H9 (cell line): Measurements from ENCODE around the gene DPP8. TPM values are rescaled to one million over a fixed set of nuclear protein-coding genes. Genes with fewer than 3 reads are reported as not detected.

Source experiments
- DNase-seq: peaks from one replicate; pipeline ENCODE4 v3.0.0-alpha.2; 2017
- H2AFZ ChIP-seq: one replicate; pipeline ENCODE4 v1.6.1; 2013; ENCODE audit warnings: mild to moderate bottlenecking, low read length, control low read depth, moderate library complexity
- H2AK5ac ChIP-seq: 2 replicates; pipeline ENCODE4 v1.6.1; 2013; ENCODE audit warnings: low read length, control low read depth, mixed read lengths; ENCODE audit not compliant: insufficient read length
- H2BK120ac ChIP-seq: one replicate; pipeline ENCODE4 v1.6.1; 2013; ENCODE audit warnings: low read depth, mild to moderate bottlenecking, low read length, control low read depth, inconsistent platforms; ENCODE audit not compliant: poor library complexity, severe bottlenecking
- H2BK12ac ChIP-seq: 2 replicates; pipeline ENCODE4 v1.6.1; 2013; ENCODE audit warnings: low read length, control low read depth, mixed read lengths, low read depth; ENCODE audit not compliant: insufficient read length
- H2BK15ac ChIP-seq: 2 replicates; pipeline ENCODE4 v1.6.1; 2013; ENCODE audit warnings: low read depth, low read length, control low read depth
- H2BK20ac ChIP-seq: one replicate; pipeline ENCODE4 v1.6.1; 2013; ENCODE audit warnings: low read depth, mild to moderate bottlenecking, low read length, control low read depth, inconsistent platforms; ENCODE audit not compliant: poor library complexity, severe bottlenecking
- H2BK5ac ChIP-seq: 2 replicates; pipeline ENCODE4 v1.6.1; 2013; ENCODE audit warnings: low read length, control low read depth, mixed read lengths; ENCODE audit not compliant: insufficient read length
- H3K14ac ChIP-seq: 2 replicates; pipeline ENCODE4 v1.6.1; 2013; ENCODE audit warnings: low read length, control low read depth; ENCODE audit not compliant: insufficient read depth
- H3K18ac ChIP-seq: 2 replicates; pipeline ENCODE4 v1.6.1; 2013; ENCODE audit warnings: low read depth, mild to moderate bottlenecking, mixed read lengths, low read length, control low read depth; ENCODE audit not compliant: insufficient read length
- H3K23ac ChIP-seq: 2 replicates; pipeline ENCODE4 v1.6.1; 2013; ENCODE audit warnings: low read length, control low read depth, mixed read lengths, low read depth; ENCODE audit not compliant: insufficient read length
- H3K23me2 ChIP-seq: 2 replicates; pipeline ENCODE4 v1.6.1; 2013; ENCODE audit warnings: low read depth, mild to moderate bottlenecking, mixed read lengths, low read length, control low read depth; ENCODE audit not compliant: insufficient read length, poor library complexity, severe bottlenecking
- H3K27ac ChIP-seq: 2 replicates; pipeline ENCODE4 v1.5.1; 2013; ENCODE audit warnings: low read length, control low read depth, mixed read lengths, low read depth; ENCODE audit not compliant: insufficient read length
- H3K27me3 ChIP-seq: 2 replicates; pipeline ENCODE4 v1.6.1; 2013; ENCODE audit warnings: low read length, control low read depth, inconsistent platforms; ENCODE audit not compliant: insufficient read depth
- H3K4ac ChIP-seq: 2 replicates; pipeline ENCODE4 v1.6.1; 2013; ENCODE audit warnings: low read depth, mild to moderate bottlenecking, control low read depth, inconsistent platforms, low read length, moderate library complexity
- H3K4me1 ChIP-seq: 2 replicates; pipeline ENCODE4 v1.6.1; 2013; ENCODE audit warnings: low read length, control low read depth, inconsistent platforms; ENCODE audit not compliant: insufficient read depth
- H3K4me2 ChIP-seq: 2 replicates; pipeline ENCODE4 v1.6.1; 2013; ENCODE audit warnings: low read length, control low read depth, mixed read lengths; ENCODE audit not compliant: insufficient read length, insufficient read depth
- H3K56ac ChIP-seq: 2 replicates; pipeline ENCODE4 v1.6.1; 2013; ENCODE audit warnings: low read depth, mild to moderate bottlenecking, mixed read lengths, low read length, control low read depth; ENCODE audit not compliant: insufficient read length
- H3K79me1 ChIP-seq: 2 replicates; pipeline ENCODE4 v1.6.1; 2013; ENCODE audit warnings: low read depth, mild to moderate bottlenecking, moderate library complexity, low read length, control low read depth, inconsistent platforms; ENCODE audit not compliant: insufficient read depth, poor library complexity, severe bottlenecking
- H3K79me2 ChIP-seq: 2 replicates; pipeline ENCODE4 v1.6.1; 2013; ENCODE audit warnings: low read length, control low read depth, inconsistent platforms; ENCODE audit not compliant: insufficient read depth
- H3K9ac ChIP-seq: 2 replicates; pipeline ENCODE4 v1.6.1; 2013; ENCODE audit warnings: low read length, control low read depth, mixed read lengths; ENCODE audit not compliant: insufficient read length; ENCODE audit errors: extremely low read depth
- H3K9me3 ChIP-seq: one replicate; pipeline ENCODE4 v1.6.1; 2013; ENCODE audit warnings: low read depth, low read length, inconsistent platforms; ENCODE audit not compliant: control insufficient read depth
- H3T11ph ChIP-seq: one replicate; pipeline ENCODE4 v1.6.1; 2013; ENCODE audit warnings: mild to moderate bottlenecking, low read length, control low read depth, inconsistent platforms
- H4K20me1 ChIP-seq: one replicate; pipeline ENCODE4 v1.6.1; 2013; ENCODE audit not compliant: control insufficient read depth, insufficient read length, insufficient read depth
- H4K5ac ChIP-seq: 2 replicates; pipeline ENCODE4 v1.6.1; 2013; ENCODE audit warnings: low read depth, mild to moderate bottlenecking, mixed read lengths, low read length, control low read depth; ENCODE audit not compliant: insufficient read length
- H4K8ac ChIP-seq: replicated peaks from 2 replicates; pipeline ENCODE4 v1.6.1; 2013; ENCODE audit warnings: low read length, control low read depth, mixed read lengths, low read depth; ENCODE audit not compliant: insufficient read length
- H4K91ac ChIP-seq: 2 replicates; pipeline ENCODE4 v1.6.1; 2013; ENCODE audit warnings: low read depth, mild to moderate bottlenecking, moderate library complexity, mixed read lengths, low read length, control low read depth; ENCODE audit not compliant: insufficient read length
- H3K27ac Mint-ChIP-seq, 3 experiments: 2 replicates in 2 of 3; 3 replicates in 1 of 3; pipeline ENCODE4 v1.8.0; 2020 to 2021; ENCODE audit warnings: mixed read lengths in 3 of 3, mild to moderate bottlenecking in 1 of 3, moderate library complexity in 1 of 3
- H3K27me3 Mint-ChIP-seq: 2 replicates; pipeline ENCODE4 v1.8.0; 2021; ENCODE audit warnings: low read depth, mild to moderate bottlenecking, moderate library complexity, mixed read lengths
- H3K36me3 Mint-ChIP-seq, 3 experiments: 2 replicates in 2 of 3; 3 replicates in 1 of 3; pipeline ENCODE4 v1.8.0; 2020 to 2021; ENCODE audit warnings: low read depth in 3 of 3, mixed read lengths in 3 of 3; ENCODE audit not compliant: insufficient read depth in 1 of 3
- H3K4me1 Mint-ChIP-seq, 2 experiments: 2 replicates each; pipeline ENCODE4 v1.8.0; 2020; ENCODE audit warnings: mixed read lengths in 2 of 2
- H3K4me3 Mint-ChIP-seq, 2 experiments: 2 replicates in 1 of 2; 3 replicates in 1 of 2; pipeline ENCODE4 v1.8.0; 2020 to 2021; ENCODE audit warnings: mild to moderate bottlenecking in 2 of 2, mixed read lengths in 2 of 2, moderate library complexity in 1 of 2
- H3K9me3 Mint-ChIP-seq, 2 experiments: 2 replicates in 1 of 2; 3 replicates in 1 of 2; pipeline ENCODE4 v1.8.0; 2020; ENCODE audit warnings: mild to moderate bottlenecking in 2 of 2, mixed read lengths in 2 of 2, moderate library complexity in 1 of 2
- whole genome bisulfite sequencing: extraction: QIAGEN DNeasy Blood & Tissue Kit; methylation state at CpG from one replicate; pipeline ENCODE4 v1.1.7; 2013; ENCODE audit warnings: missing lambda C conversion rate, low lambda C conversion rate, mixed read lengths; ENCODE audit not compliant: insufficient read length; ENCODE audit errors: extremely low coverage; 5-methylcytosine and 5-hydroxymethylcytosine counted together
- total RNA-seq: library from RNA; stranded (reverse); gene quantifications from 2 replicates; pipeline ENCODE4 v1.2.1, GENCODE V29; 2021
- TF ChIP-seq, protein P1 (sequence below): fragments of 200-600 bp; sonication (generic); conservative IDR thresholded peaks from 3 replicates; pipeline ENCODE4 v1.8.0; 2021; ENCODE audit warnings: antibody characterized with exemption, mild to moderate bottlenecking

The DPP8 gene
- total RNA-seq, 1 experiment from 2014 or later, result 26.6 TPM

GRCh38 chr15:65393557-65393956 is 123.9 kb downstream of the DPP8 start:
- H3K36me3 Mint-ChIP-seq, result peaks cover 18 to 58% (median 44%) of the 10 kb centered on the region in 3 experiments; a peak in 6 of 7 replicates
- H3K27ac Mint-ChIP-seq, result no peak overlapping the region

More at GRCh38 chr15:65393557-65393956, 123.9 kb downstream of the DPP8 start:
- H3K9me3 ChIP-seq, result no peaks in the 10 kb centered on the region
- no peaks in the 10 kb centered on the region for H3K9me3 Mint-ChIP-seq
- H4K5ac ChIP-seq, result no peak overlapping the region
- H3K9ac ChIP-seq, result no peak overlapping the region
- no peak overlapping the region for H3K4me3 Mint-ChIP-seq
- peaks cover 4 to 31% of the 10 kb centered on the region in 2 experiments for H3K4me1 Mint-ChIP-seq
- no peak overlapping the region for H3K4me2 ChIP-seq
- peaks cover 11% of the 10 kb centered on the region for H3K23me2 ChIP-seq
- no peak overlapping the region for H3K14ac ChIP-seq
- no peaks in the 10 kb centered on the region for H3K79me2 ChIP-seq
- no peak overlapping the region for H2BK120ac ChIP-seq
- no peak overlapping the region for H3K23ac ChIP-seq
- no peak overlapping the region for H4K8ac ChIP-seq
- no peak overlapping the region for H2AK5ac ChIP-seq
- no peak overlapping the region for H3K56ac ChIP-seq
- no peak overlapping the region for H3K4ac ChIP-seq
- no CpG with 5 or more reads among the region's 8 CpGs for WGBS
- no peak overlapping the region for H3K18ac ChIP-seq
- H3K27me3 ChIP-seq, result peaks cover 18% of the 10 kb centered on the region; the same call in 1 of the 2 replicates
- no peaks in the 10 kb centered on the region for H4K20me1 ChIP-seq
- no peak overlapping the region for H2BK20ac ChIP-seq
- 0 out of 2 replicates have a peak, but pooled peaks cover 3% of the 10 kb centered on the region for H3K4me1 ChIP-seq
- no peak overlapping the region for H3T11ph ChIP-seq
- no peak overlapping the region for H4K91ac ChIP-seq
- TF ChIP-seq, protein P1, sequence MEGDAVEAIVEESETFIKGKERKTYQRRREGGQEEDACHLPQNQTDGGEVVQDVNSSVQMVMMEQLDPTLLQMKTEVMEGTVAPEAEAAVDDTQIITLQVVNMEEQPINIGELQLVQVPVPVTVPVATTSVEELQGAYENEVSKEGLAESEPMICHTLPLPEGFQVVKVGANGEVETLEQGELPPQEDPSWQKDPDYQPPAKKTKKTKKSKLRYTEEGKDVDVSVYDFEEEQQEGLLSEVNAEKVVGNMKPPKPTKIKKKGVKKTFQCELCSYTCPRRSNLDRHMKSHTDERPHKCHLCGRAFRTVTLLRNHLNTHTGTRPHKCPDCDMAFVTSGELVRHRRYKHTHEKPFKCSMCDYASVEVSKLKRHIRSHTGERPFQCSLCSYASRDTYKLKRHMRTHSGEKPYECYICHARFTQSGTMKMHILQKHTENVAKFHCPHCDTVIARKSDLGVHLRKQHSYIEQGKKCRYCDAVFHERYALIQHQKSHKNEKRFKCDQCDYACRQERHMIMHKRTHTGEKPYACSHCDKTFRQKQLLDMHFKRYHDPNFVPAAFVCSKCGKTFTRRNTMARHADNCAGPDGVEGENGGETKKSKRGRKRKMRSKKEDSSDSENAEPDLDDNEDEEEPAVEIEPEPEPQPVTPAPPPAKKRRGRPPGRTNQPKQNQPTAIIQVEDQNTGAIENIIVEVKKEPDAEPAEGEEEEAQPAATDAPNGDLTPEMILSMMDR, result no peak
- no peak overlapping the region for H2BK5ac ChIP-seq
- no peaks in the 10 kb centered on the region for H3K79me1 ChIP-seq
- no peak overlapping the region for H2BK15ac ChIP-seq
- no peak overlapping the region for H2BK12ac ChIP-seq
- DNase-seq, result no peak
- no peak overlapping the region for H2AFZ ChIP-seq
- no peak overlapping the region for H3K27ac ChIP-seq
- H3K27me3 Mint-ChIP-seq, result peaks cover 12% of the 10 kb centered on the region
